Lung (tissue), 16 donors: ENCODE measurements around the gene PRKAR1A. TPM values are rescaled to one million over a fixed set of nuclear protein-coding genes. Genes with fewer than 3 reads are reported as not detected.
A peak's percentile ranks its signal among the peaks of the same experiment; 100 is the strongest.

Source experiments
- ATAC-seq: fragments of 200-7000 bp; cut with Tn5 transposase; one replicate; pipeline ENCODE4 v1.9.1; 2020; ENCODE audit warnings: moderate number of reproducible peaks; ENCODE audit not compliant: insufficient read depth, low FRiP score
- DNase-seq, 3 donors: peaks; one replicate each; pipeline ENCODE4 v3.0.0-alpha.2; 2013 to 2017
- H3K27ac ChIP-seq, 2 donors: one replicate each; pipeline ENCODE4 v1.5.1; 2013; ENCODE audit warnings: mild to moderate bottlenecking in 2 of 2, moderate library complexity in 2 of 2, control low read depth in 1 of 2, inconsistent platforms in 1 of 2, low read depth in 1 of 2, low read length in 1 of 2
- H3K27me3 ChIP-seq, 3 donors: one replicate each; pipeline ENCODE4 v1.5.1; 2013; ENCODE audit warnings: low read length in 2 of 3; ENCODE audit not compliant: control insufficient read depth in 3 of 3, insufficient read depth in 3 of 3
- H3K36me3 ChIP-seq, 4 donors: one replicate each; pipeline ENCODE4 v1.5.1; 2013; ENCODE audit warnings: low read length in 4 of 4, mild to moderate bottlenecking in 1 of 4, moderate library complexity in 1 of 4; ENCODE audit not compliant: control insufficient read depth in 4 of 4, insufficient read depth in 4 of 4
- H3K4me1 ChIP-seq, 5 donors: one replicate each; pipeline ENCODE4 v1.5.1; 2013; ENCODE audit warnings: low read length in 5 of 5, mild to moderate bottlenecking in 2 of 5, moderate library complexity in 1 of 5; ENCODE audit not compliant: control insufficient read depth in 5 of 5, insufficient read depth in 5 of 5
- H3K4me3 ChIP-seq: one replicate; pipeline ENCODE4 v1.5.1; 2013; ENCODE audit warnings: mild to moderate bottlenecking, control low read depth, moderate library complexity
- H3K9ac ChIP-seq, 2 donors: one replicate each; pipeline ENCODE4 v1.5.1; 2013; ENCODE audit warnings: low read length in 2 of 2, control low read depth in 1 of 2; ENCODE audit not compliant: insufficient read depth in 1 of 2
- H3K9me3 ChIP-seq, 4 donors: one replicate each; pipeline ENCODE4 v1.5.1; 2013; ENCODE audit warnings: low read length in 3 of 4, mild to moderate bottlenecking in 1 of 4, moderate library complexity in 1 of 4; ENCODE audit not compliant: control insufficient read depth in 4 of 4, insufficient read depth in 3 of 4
- WGBS, 2 donors: extraction: QIAGEN DNeasy Blood & Tissue Kit; methylation state at CpG; one replicate each; pipeline ENCODE4 v1.1.7; 2013; 5-methylcytosine and 5-hydroxymethylcytosine counted together
- long read RNA-seq, 5 donors: transcript quantifications; one replicate each; lab custom pipeline, GENCODE V29; 2026
- polyA plus RNA-seq, 2 donors: library from polyadenylated mRNA; stranded (reverse); fragments of 200-250 nt; gene quantifications; one replicate each; pipeline ENCODE4 v1.2.1, GENCODE V29; 2013
- total RNA-seq, 2 donors: library from RNA; depleted of rRNA in 1 of 2; stranded (reverse); fragments of >200 nt in 1 of 2; gene quantifications; one replicate each; pipeline ENCODE4 v1.2.1, GENCODE V29; 2014 to 2021
- TF ChIP-seq, protein P1 (sequence below): IDR thresholded peaks from 2 replicates; pipeline ENCODE4 v1.5.1; 2012; ENCODE audit warnings: mild to moderate bottlenecking; ENCODE audit errors: control extremely low read depth, extremely low read depth
- donor health status: control.
- donor health status: control.
- donor health status: Bipolar disorder and iron deficiency.
- donor health status: healthy.
- donor health status: DM: yes; HTN: yes; CAD: no.

The PRKAR1A gene
- total RNA-seq: 100 to 1,000 TPM; 377 to 422 TPM
- 100 to 1,000 TPM in 1 of 2 donors, 10 to 100 TPM in 1; 74.0 to 152 TPM for polyA plus RNA-seq
- long read RNA-seq, donor 1, full-length matches to known transcripts: 108 of 157 reads
- long read RNA-seq, donor 1, partial matches to known transcripts: 37 of 157 reads
- long read RNA-seq, donor 1, other reads (novel, unspliced or antisense): 12 of 157 reads
- long read RNA-seq, donor 2, full-length matches to known transcripts: 28 of 56 reads
- long read RNA-seq, donor 2, partial matches to known transcripts: 28 of 56 reads
- long read RNA-seq, donor 2, other reads (novel, unspliced or antisense): 0 of 56 reads
- long read RNA-seq, donor 3, full-length matches to known transcripts: 57 of 77 reads
- long read RNA-seq, donor 3, partial matches to known transcripts: 20 of 77 reads
- long read RNA-seq, donor 3, other reads (novel, unspliced or antisense): 0 of 77 reads
- long read RNA-seq, donor 4, full-length matches to known transcripts: 37 of 77 reads
- long read RNA-seq, donor 4, partial matches to known transcripts: 40 of 77 reads
- long read RNA-seq, donor 4, other reads (novel, unspliced or antisense): 0 of 77 reads
- long read RNA-seq, donor 5, full-length matches to known transcripts: 112 of 156 reads
- long read RNA-seq, donor 5, partial matches to known transcripts: 44 of 156 reads
- long read RNA-seq, donor 5, other reads (novel, unspliced or antisense): 0 of 156 reads

DNA sequence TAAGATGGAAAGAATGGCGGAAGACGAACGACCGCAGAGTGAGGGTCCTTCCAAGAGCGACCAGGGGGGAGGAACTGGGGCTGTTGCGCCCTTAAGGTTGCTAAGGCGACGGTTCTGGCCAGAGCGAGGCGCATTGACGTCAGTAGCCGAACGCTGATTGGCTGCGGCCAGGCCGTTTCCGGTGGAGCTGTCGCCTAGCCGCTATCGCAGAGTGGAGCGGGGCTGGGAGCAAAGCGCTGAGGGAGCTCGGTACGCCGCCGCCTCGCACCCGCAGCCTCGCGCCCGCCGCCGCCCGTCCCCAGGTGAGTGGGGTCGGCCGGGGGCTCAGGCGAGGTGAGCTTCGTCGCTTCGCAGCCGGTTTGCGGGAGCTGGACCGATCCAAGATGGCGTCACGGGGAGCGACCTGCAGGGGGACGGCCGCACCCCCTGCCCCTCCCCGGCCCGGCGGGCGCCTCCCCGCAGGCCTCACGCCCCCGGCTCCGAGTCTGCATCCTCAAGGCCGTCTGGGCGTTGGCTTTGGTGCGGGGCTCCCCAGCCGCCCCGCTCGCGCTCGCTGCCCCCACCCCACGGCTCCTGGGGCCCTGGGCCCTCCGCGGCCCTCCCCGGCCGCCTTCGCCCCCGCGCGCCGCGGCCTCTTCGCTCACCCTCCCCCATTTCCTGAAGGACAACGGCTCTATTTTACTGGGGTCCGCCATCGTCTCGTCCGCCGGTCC, at the start of gene PRKAR1A:
PRKAR1A (plus strand) TSS at position 184 of the 713 bp plus-strand sequence. CDS start 2,970 bp downstream, outside the sequence.
- TF ChIP-seq, protein P1, sequence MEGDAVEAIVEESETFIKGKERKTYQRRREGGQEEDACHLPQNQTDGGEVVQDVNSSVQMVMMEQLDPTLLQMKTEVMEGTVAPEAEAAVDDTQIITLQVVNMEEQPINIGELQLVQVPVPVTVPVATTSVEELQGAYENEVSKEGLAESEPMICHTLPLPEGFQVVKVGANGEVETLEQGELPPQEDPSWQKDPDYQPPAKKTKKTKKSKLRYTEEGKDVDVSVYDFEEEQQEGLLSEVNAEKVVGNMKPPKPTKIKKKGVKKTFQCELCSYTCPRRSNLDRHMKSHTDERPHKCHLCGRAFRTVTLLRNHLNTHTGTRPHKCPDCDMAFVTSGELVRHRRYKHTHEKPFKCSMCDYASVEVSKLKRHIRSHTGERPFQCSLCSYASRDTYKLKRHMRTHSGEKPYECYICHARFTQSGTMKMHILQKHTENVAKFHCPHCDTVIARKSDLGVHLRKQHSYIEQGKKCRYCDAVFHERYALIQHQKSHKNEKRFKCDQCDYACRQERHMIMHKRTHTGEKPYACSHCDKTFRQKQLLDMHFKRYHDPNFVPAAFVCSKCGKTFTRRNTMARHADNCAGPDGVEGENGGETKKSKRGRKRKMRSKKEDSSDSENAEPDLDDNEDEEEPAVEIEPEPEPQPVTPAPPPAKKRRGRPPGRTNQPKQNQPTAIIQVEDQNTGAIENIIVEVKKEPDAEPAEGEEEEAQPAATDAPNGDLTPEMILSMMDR: no peak
- ATAC-seq: peak; percentile 87
- H3K9ac ChIP-seq: peak within 1 kb of the TSS; percentile 99 to 100
- peaks cover 2 to 48% (median 11%) of the 10 kb centered on the region in 5 donors for H3K4me1 ChIP-seq
- H3K9me3 ChIP-seq: no peaks in the 10 kb centered on the region
- peak within 1 kb of the TSS; percentile 84 for H3K4me3 ChIP-seq
- H3K27ac ChIP-seq: peak within 1 kb of the TSS; percentile 97 to 100
- DNase-seq: peak; percentile 98 to 99 (median 99)
- H3K27me3 ChIP-seq: no peaks in the 10 kb centered on the region
- peaks cover 3 to 15% (median 6%) of the 10 kb centered on the region in 4 donors for H3K36me3 ChIP-seq
- WGBS, 2 donors: 1% methylated on average over 54 to 81 of the region's 81 CpGs

GRCh38 chr17:68463211-68464019, 48.8 kb upstream of the PRKAR1A start:
- WGBS, 2 donors: 53 to 64% methylated on average over 6 of the region's 6 CpGs
- Histone ChIP-seq H3K36me3 (no peaks in the 10 kb centered on the region), H3K27ac (peak overlapping the region in 1 of 2 donors; percentile 27), H3K27me3 (no peaks in the 10 kb centered on the region), H3K4me3 (no peak overlapping the region), H3K4me1 (peaks cover 0 to 6% (median 2%) of the 10 kb centered on the region in 5 donors), H3K9me3 (no peaks in the 10 kb centered on the region), H3K9ac (no peak overlapping the region)
- no peak for DNase-seq
- no peak for ATAC-seq
- TF ChIP-seq, protein P1: no peak

DNA sequence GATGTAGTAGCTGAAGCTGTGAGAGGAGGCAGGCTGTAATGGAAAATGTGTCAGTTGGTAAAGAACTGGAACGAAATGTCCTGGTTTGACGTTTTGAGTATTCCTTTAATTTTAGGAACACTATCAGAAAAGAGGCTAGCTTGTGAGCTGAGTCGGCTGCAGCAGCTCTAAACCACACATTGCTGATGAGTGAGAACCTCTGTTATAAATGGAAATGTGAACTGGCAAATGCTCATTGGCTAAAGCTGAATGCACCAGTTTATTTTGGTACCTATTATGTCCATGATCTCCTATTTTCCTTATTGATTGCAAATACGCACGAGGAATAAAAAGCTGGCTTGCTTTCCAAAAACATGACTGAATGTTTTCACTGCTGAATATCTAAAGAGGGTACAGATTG, 43.9 kb upstream of the PRKAR1A start:
- peaks cover 0 to 8% (median 0%) of the 10 kb centered on the region in 5 donors for H3K4me1 ChIP-seq
- 61 to 77% methylated on average over 5 of the region's 5 CpGs for WGBS, 2 donors
- TF ChIP-seq, protein P1: no peak
- DNase-seq (no peak), ATAC-seq (no peak)
- H3K9ac ChIP-seq: no peak overlapping the region
- no peaks in the 10 kb centered on the region for H3K36me3 ChIP-seq
- no peak overlapping the region for H3K4me3 ChIP-seq
- peak overlapping the region in 1 of 2 donors; percentile 90 for H3K27ac ChIP-seq
- H3K27me3 ChIP-seq: no peaks in the 10 kb centered on the region
- no peaks in the 10 kb centered on the region for H3K9me3 ChIP-seq
